HG02588 (cell line): ENCODE data around the gene NELFCD.
A peak's percentile ranks its signal among the peaks of the same experiment; 100 is the strongest.
"Not testable (repeated sequence)": the region's sequence is repeated elsewhere in the genome, so short reads cannot be mapped to it uniquely, and the experiment has no call there.

Source experiments
- ATAC-seq: cut with Tn5 transposase; IDR thresholded peaks from one replicate; pipeline ENCODE4 v1.9.1; 2021; ENCODE audit warnings: mild to moderate bottlenecking, moderate library complexity; ENCODE audit not compliant: unreplicated experiment

NELFCD gene

DNA sequence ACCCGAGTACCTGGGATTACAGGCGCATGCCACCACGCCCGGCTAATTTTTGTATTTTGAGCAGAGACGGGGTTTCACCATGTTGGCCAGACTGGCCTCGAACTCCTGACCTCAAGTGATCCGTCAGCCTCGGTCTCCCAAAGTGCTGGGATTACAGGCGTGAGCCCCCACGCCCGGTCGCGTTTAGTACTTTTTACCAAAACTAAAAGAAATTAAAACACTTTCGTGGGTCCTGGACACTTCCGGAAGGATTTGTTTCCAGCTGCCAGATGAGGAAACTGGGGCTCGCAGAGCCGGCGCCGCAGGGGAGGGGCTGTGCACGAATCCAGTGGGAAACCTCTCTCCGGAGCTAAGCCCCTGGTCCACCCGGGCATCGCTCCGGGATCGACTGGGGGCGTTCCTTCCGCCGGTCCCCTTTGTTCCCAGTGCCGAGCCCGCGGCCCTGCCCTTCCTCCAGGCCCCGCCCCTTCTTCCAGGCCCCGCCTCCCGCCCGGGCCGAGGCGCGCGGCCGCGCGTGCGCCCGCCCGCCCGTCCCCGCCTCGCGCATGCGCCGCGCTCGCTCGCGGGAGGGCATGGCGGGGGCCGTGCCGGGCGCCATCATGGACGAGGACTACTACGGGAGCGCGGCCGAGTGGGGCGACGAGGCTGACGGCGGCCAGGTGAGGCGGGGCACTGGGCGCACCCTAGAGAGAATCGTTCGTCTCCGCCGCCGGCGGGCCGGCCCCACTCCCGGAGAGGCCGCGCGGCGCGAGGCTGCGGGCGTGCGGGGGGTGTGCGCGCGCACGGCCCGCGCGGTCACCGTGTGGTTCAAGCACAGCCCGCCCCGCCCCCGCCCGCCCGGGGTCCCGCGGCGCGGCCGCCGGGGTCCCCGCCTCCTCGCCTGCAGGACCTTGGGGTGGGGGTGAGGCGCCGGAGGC, at the start of gene NELFCD:
Gene NELFCD (plus strand): TSS at position 546 of the 917 bp plus-strand sequence. CDS start 54 bp downstream, at position 600.
- ATAC-seq, result peak; percentile 80

- no peak for ATAC-seq
Observed at GRCh38 chr20:58932170-58932569, 48.9 kb upstream of the NELFCD start.

DNA sequence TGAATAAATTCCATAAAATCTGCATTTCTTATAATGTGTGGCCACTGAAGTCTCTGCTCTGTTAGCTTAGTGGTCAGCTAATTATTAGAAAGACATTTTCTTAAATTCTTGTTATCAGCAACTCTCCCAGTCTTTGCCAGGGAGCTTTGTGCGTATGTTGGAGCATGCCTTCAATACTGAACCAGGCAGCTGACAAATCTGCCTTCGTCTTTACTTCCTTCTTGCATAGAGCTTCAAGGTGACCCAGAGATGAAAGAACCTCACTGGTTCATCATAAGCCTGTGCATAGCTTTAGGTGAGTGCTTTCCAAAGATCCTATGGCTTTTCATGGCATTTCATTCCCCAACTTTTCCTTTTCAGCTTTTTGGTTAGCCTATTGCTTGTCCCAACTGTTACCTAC, 43.0 kb upstream of the NELFCD start:
- no peak for ATAC-seq

DNA sequence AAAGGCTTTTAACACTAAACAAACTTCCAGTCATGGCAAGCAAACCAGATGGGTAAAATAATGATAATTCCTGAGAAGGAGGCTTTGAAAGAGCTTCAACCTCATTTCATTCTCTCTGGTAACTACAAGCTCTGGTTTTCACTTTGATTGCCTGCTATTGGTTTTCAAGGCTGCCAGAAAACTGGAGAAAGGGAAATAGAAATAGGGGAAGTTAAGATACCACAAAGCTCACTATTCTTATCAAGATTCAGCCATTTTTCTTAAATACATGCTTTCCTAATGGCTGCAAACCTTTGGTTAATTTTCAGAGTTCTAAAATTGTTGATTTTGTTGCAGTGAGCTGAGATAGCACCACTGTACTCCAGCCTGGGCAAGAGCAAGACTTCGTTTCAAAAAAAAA, 42.5 kb upstream of the NELFCD start:
- no peak for ATAC-seq

GRCh38 chr20:58941471-58941870, 39.6 kb upstream of the NELFCD start:
- ATAC-seq, result no peak

GRCh38 chr20:58942549-58942948, 38.5 kb upstream of the NELFCD start:
- no peak for ATAC-seq

GRCh38 chr20:58944610-58945009, 36.4 kb upstream of the NELFCD start:
- no peak for ATAC-seq

- ATAC-seq, result no peak
Observed at GRCh38 chr20:58945965-58946631, 35.0 kb upstream of the NELFCD start.

DNA sequence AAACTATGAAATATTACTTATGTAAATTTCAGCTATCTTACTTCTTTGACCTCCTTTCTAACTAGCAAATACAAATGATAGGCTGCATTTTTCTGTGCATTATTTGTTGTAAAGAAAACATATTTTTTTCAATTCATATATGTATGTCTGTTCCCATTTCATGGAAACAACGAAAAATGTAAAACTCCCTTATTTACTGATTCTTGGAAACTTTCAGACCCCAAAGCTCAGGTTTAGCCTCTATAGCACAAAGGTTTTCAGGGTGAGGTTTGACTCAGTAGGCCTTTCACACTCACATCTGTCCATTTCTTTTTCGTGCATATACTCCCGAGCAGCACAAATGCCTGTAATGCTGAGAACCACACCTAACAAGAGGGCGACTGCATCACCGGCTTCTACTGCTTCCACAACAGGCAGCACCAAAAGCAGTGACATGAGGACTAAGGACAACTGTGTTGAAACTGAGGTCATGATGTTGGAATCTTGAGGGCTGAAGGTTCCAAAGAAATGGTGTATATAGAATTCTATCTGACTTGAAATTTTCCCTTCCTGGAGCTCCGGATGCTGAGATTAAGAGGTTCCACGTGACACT, 33.2 kb upstream of the NELFCD start:
- not testable (repeated sequence) for ATAC-seq

GRCh38 chr20:58950603-58951002, 30.5 kb upstream of the NELFCD start:
- no peak for ATAC-seq

DNA sequence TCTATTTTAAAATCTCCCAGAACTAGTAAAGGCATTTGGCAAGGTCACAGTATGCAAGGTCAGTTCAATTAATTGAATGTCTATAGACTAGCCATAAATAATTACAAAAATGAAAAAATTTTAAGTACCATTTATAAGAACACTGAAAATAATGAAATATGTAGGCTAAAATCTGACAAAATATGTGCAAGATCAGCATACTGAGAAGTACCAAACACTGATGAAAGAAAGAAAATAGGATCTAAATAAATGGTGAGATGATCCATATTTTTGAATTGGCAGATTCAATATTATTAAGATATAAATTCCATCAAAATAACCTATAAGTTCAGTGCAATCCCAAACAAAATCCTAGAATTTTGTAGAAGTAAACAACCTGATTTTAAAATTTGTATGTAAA, 28.0 kb upstream of the NELFCD start:
- no peak for ATAC-seq

DNA sequence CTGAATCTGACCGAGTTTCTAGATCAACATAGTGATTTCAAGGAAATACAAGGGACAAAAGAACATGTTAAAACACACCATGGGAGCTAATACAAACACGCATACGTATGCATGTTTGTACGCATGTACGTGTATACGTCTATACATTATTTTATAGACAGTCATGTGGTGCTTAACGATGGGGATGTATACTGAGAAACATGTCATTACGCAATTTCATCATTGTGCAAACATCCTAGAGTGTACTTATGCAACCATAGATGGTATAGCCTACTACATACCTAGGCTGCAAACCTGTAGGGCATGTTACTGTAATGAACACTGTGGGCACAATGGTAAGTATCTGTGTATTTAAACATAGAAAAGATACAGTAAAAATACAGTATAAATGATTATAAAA, 25.0 kb upstream of the NELFCD start:
- no peak for ATAC-seq

- no peak for ATAC-seq
Observed at GRCh38 chr20:58959652-58960051, 21.4 kb upstream of the NELFCD start.

- ATAC-seq, result no peak
Observed at GRCh38 chr20:58963060-58963584, 17.9 kb upstream of the NELFCD start.

GRCh38 chr20:58963922-58964321, 17.1 kb upstream of the NELFCD start:
- ATAC-seq, result not testable (repeated sequence)

- ATAC-seq, result no peak
Observed at GRCh38 chr20:58965270-58966064, 15.6 kb upstream of the NELFCD start.

DNA sequence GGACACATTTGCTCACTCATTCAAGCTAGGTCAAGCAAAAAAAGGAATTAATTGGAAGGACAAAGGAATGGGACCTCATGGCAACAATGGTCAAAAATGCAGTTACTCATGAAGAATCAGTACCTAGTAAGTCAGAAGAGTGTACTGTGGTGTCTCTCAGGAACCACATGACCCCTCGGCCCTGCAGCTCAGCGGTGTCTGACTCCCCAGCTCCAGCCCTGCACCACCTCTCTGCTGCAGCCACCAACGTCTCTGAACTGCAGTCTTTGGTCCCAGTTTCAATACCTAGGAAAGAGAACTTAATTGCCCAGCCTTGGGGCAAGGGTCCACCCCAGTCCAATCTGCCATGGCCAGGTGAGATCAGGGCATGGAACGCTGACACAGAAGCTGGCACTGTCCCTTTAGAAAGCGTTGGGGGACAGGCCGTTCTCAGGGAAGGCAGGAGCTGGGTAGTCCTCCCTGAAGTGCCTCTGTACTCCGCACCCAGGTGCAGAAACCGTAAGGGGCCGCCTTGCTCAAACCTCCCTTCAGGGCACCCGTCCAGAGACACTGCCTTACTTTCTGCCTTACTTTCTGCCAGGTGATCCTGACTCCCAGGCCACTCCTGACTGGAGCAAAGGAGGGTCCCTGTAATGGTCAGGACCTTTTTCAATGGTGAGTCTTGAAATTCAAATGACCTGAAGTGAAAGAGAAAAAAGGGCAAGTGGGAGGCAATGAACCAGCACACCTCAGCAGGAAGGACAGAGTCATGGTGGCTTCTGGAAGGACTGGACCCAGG, 13.2 kb upstream of the NELFCD start:
- no peak for ATAC-seq

DNA sequence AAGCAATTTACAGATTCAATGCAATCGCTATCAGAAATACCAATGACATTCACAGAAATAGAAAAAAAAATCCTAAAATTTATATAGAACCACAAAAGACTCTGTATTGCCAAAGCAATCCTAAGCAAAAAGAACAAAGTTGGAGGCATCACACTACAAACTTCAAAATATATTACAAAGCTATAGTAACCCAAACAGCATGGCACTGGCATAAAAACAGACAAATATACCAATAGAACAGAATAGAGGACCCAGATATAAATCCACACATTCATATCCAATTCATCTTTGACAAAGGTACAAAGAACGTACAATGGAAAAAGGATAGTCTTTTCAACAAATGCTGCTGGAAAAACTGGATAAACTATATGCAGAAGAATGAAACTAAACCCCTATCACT, 11.6 kb upstream of the NELFCD start:
- ATAC-seq, result no peak

GRCh38 chr20:58970146-58970545, 10.9 kb upstream of the NELFCD start:
- no peak for ATAC-seq

GRCh38 chr20:58971429-58971828, 9.6 kb upstream of the NELFCD start:
- no peak for ATAC-seq
